ENCODE results near the gene AKAP1.
"Not testable (repeated sequence)": the region's sequence is repeated elsewhere in the genome, so short reads cannot be mapped to it uniquely, and the experiment has no call there.

Gene AKAP1

GRCh38 chr17:57077000-57077399, 8.0 kb upstream of the AKAP1 start:
- DNase-seq (ENCODE audit: low read depth in 2 of 2): no peak

GRCh38 chr17:57078274-57078673, 6.8 kb upstream of the AKAP1 start:
- DNase-seq (ENCODE audit: low read depth in 2 of 2): no peak

GRCh38 chr17:57080718-57081117, 4.3 kb upstream of the AKAP1 start:
- DNase-seq (ENCODE audit: low read depth in 2 of 2): no peak

GRCh38 chr17:57082441-57082840, 2.6 kb upstream of the AKAP1 start:
- DNase-seq (ENCODE audit: low read depth in 2 of 2): no peak

- no peak for DNase-seq (ENCODE audit: low read depth in 2 of 2)
These were observed 665 bp upstream of the AKAP1 start for GRCh38 chr17:57084361-57084801.

GRCh38 chr17:57085448-57086068, 512 bp downstream of the AKAP1 start:
- peak; percentile 38 to 51 for DNase-seq (ENCODE audit: low read depth in 2 of 2)

GRCh38 chr17:57086069-57086930, 1.3 kb downstream of the AKAP1 start:
- DNase-seq (ENCODE audit: low read depth in 2 of 2): peak in 1 of 2 donors; percentile 8

GRCh38 chr17:57088298-57088697, 3.3 kb downstream of the AKAP1 start:
- DNase-seq (ENCODE audit: low read depth in 2 of 2): no peak

GRCh38 chr17:57089391-57089790, 4.3 kb downstream of the AKAP1 start:
- no peak for DNase-seq (ENCODE audit: low read depth in 2 of 2)

GRCh38 chr17:57090560-57091185, 5.6 kb downstream of the AKAP1 start:
- DNase-seq (ENCODE audit: low read depth in 2 of 2): no peak

- no peak for DNase-seq (ENCODE audit: low read depth in 2 of 2)
These were observed 6.2 kb downstream of the AKAP1 start for GRCh38 chr17:57091186-57091618.

GRCh38 chr17:57092171-57092570, 7.1 kb downstream of the AKAP1 start:
- no peak for DNase-seq (ENCODE audit: low read depth in 2 of 2)

GRCh38 chr17:57092779-57093178, 7.7 kb downstream of the AKAP1 start:
- no peak for DNase-seq (ENCODE audit: low read depth in 2 of 2)

GRCh38 chr17:57096472-57097202, 11.6 kb downstream of the AKAP1 start:
- DNase-seq (ENCODE audit: low read depth in 2 of 2): no peak

GRCh38 chr17:57097832-57098421, 12.9 kb downstream of the AKAP1 start:
- DNase-seq (ENCODE audit: low read depth in 2 of 2): no peak

GRCh38 chr17:57099165-57099564, 14.1 kb downstream of the AKAP1 start:
- DNase-seq (ENCODE audit: low read depth in 2 of 2): no peak

GRCh38 chr17:57102122-57102521, 17.1 kb downstream of the AKAP1 start:
- no peak for DNase-seq (ENCODE audit: low read depth in 2 of 2)

- DNase-seq (ENCODE audit: low read depth in 2 of 2): not testable (repeated sequence)
These were observed 17.6 kb downstream of the AKAP1 start for GRCh38 chr17:57102660-57103059.

GRCh38 chr17:57104461-57105175, 19.6 kb downstream of the AKAP1 start:
- no peak for DNase-seq (ENCODE audit: low read depth in 2 of 2)

- no peak for DNase-seq (ENCODE audit: low read depth in 2 of 2)
These were observed 20.5 kb downstream of the AKAP1 start for GRCh38 chr17:57105591-57105990.
